ENCODE results near the gene IL20RA.
A peak's percentile ranks its signal among the peaks of the same experiment; 100 is the strongest.
"Not testable (repeated sequence)": the region's sequence is repeated elsewhere in the genome, so short reads cannot be mapped to it uniquely, and the experiment has no call there.

IL20RA gene

DNA sequence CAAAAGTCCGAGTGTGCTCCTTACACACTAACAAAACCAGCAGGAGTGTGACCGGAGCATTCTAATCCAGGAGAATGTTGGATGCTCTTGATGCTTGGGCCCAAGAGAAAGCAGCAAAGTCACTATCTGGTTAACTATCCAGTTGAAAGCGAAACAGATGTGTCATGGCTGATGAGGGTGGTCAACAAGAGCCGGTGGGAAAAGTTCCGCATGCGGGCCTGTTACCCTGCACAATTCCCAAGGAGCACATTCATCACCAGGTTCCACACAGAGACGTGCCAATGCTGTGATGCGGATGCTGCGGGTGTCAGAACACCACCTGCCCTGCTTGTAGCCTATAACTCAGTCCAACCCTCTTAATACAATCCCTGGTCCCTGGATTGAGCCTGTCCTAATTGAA, 38.7 kb downstream of the IL20RA start:
- no peak for DNase-seq

DNA sequence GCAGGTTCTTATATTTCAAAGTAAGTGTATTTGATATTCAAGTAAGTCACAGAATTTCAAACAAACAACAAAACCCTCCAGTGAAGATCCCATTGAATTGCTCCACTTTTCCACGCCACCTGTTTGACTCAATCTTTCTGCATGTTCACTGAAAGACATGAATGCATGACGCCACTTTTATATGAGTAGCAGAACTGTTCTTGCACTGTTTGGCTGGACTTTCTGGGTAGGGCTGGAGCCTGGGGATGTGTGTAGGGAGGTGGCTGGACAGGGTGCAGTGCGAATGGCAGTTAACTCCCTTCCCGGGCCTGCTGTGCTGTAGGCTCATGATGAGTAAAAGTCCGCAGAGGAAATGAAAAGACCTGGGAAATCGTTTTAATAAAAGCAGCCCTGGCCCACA, 39.7 kb downstream of the IL20RA start:
- no peak for DNase-seq

DNA sequence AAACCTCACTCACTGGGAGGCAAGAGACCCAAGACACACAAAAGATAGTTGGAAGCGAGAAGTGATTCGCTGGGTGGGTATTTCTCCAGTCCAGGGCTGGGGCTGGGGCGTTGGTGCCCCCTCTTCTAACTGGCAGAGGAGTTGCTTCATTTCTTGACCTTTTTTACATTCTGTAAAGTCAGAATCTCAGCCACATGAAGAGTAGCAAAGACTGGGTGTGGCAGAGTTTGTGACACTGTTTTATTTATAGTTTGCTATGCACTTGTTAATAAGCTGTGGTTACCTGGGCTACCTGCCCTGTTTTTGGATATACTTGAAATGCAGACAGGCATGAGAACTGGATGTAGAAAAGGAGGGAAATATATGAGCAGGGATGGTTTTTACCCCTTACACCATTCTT, 42.3 kb downstream of the IL20RA start:
- DNase-seq = peak; percentile 11

DNA sequence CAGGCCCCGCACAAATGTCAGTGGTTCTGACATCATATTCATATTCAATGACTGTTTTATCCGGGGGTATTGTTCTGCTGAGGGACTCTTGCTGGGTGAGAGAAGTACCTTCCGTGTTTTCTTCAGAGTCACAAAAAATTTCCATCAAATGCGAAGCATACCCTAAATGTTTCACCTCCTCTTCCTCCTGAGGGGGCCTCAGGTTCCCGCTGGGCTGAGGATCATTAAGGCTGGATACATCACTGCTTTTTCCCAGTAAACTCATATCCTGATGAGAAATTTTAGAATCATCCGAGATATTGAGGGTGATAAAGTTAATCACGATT, 42.8 kb downstream of the IL20RA start:
- DNase-seq = no peak

DNA sequence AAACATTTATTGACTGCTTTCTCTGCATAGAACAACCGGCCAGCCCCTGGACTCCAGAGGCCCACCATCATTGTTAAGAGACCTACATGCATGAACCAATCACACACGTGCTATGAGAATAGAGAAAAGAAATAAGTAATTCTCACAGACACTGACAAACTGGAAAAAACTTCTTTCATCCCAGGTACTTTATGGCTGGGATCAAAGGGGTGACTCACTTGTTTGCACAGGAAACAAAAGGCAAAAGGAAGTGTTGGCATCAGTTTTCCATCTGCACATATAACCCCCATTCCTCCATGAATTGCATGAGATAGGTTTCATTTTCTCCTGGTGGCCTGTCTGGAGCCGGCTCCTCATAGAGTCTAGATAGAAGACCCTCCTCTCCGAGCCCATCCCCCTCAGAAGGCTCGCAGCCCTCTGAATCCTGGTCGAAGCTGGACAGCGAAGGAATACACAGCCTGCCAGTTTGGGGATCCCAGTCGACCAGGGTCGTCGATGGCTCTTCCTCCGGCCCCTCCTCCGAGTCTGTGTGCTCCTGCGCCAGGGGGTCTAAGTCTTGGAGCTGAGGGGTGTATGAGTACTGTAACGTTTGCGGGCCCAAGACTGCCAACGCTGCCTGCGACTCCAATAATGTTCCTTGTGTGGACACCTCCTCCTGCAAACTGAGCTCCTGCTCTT, 43.3 kb downstream of the IL20RA start:
- DNase-seq = peak; percentile 31

DNA sequence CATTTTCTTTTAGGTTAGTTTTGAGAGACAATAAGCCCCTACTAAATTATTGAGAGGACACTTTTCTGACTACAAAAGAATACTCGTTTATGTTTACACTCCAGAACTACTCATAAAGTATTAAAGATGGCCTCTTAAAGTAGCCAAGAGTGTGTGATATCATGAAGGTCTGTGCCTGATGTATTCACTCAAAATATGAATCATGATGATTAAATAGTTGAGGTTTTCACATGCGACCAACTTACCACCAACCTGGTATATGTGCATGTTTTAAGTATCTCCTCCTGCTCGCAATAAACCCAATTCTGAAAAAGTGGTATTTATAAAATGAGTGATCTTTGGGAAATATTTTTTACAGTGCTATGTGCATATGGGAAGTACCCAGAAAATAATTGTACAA, 43.9 kb downstream of the IL20RA start:
- DNase-seq = peak; percentile 48

DNA sequence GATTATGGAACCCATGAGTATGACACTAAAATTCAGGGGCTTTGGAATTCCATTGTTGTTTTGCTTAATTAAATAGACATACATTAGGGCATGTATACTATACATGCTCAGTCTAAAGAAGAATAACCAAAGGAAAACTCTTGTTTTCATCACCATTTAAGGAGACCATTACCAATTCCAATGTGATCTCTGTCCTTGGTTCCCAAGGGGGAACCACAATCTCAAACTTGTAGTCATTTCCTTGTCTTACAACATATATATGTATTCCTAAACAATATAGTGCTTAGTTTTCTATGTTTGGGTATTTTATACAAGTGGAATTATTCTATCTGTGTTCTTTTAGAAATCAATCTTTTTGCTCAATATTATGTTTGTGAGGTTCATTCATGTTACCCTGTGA, 49.2 kb downstream of the IL20RA start:
- DNase-seq = no peak

DNA sequence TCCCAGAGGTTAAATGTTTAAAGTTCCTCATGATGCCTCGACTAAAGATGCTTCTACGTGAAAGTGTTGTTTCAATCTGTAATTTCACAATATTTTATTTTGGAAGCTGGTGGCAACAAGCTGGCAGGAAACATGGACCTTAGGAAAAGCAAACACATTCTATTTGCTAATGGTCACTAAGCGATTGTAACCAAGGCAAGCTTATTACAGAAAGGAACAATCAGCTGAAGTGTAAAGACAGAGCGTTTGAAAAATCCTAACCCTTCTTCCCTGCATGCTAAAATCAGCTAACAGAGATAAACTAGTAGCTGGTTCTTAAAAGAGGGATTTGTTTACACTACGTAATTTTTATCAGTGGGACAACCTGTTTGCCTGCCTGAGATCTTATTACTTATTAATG, 50.0 kb downstream of the IL20RA start:
- DNase-seq = no peak

DNA sequence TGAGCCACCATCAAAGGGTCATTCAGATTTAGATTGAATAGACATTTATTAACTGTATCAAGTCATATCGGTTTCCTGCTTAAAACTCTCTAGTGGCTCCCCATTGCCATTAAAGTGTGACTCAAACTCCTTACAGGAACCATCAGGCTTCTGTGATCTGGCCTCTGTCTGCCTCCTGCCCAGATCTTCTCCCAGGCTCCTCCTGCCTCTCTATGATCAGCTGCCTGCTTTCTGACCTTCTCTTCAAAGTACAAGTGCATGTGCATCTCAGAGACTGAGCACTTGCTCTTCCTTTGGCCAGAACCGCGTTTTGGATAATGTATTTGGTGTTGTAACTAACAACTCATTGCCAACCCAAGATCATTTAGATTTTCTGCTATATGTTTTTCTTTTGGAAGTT, 52.7 kb downstream of the IL20RA start:
- no peak for DNase-seq

DNA sequence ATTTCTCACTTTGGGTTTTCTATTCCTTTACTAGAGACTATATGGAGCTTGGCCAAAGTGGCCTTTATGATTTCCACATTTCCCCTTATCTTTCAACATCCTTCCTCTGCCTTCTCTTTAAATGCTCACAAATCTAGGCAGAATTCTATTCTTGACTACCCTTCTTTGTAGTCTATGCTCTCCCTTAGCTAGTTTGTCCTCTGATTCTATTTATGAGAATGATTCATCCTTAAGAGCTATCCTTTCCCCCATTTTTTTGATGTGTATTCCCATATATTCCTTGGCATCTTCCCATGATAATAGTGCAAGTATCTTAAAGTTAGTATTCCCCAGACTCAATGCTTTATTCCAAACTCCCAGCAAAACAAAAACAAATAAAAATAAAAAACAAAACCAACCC, 53.1 kb downstream of the IL20RA start:
- DNase-seq = peak; percentile 26

DNA sequence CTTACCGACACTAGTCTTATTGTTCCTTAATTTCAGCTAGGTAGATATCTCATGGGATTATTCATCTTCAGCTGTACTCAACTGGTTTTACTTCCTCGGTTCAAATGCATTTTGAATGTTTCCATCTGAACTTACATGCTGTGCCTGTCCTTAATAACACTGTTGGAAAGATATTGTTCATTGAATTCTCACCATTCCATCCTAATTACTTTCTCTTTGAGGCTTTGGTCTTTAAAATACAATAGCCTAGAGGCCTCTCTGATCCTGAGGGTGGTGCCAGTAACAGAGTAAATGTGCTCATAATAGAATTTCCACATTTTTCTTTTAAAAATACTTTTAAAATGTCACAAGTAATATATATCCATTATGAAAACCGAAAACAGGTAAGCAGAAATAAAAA, 54.0 kb downstream of the IL20RA start:
- no peak for DNase-seq

DNA sequence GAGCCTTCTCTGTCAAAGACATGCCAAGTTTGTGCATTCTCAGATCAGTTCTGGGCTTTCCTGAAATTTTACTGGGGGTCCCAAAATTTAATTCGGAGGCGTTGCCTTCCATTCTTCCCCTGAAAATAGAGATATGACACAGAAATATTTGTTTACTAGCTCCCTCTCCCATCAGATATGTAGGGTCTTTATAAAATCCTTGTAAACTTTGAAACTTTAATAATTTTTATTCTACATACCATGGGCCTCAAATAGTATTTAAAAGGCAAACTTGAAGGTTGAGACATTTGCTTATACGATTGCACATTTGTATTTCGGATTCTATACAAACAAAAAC, 54.6 kb downstream of the IL20RA start:
- no peak for DNase-seq

DNA sequence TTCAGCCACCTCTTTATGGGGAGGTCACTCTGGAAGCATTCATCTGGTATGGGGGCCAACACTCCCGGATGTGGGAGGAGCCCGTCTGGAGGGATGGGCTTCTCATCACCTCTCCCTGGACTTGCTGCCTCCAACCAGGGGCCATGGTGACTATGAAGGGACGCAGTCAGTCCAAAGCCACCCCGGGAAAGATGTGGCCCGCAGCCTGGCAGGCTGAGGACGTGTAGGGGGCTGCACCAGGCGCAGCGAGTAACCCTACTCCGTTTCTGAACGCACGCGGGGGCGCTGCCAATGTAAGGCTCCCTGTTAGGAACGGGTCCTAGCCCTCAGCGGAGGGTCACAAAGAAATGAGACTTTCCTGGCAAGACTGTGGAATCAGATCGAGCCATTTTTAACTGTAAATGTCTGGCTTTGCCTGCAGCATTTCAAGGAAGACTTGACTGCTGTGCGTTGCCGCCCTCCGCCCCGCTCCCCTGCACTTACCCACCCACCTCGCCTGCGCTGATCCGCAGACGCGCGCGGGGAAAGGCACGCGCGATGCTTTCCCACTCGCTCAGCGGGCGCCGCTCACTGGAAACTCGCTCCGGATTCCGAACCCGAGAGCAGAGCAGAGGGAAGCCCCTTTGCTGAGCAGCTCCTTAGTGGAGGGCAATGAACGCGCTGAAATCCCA, 55.1 kb downstream of the IL20RA start:
- no peak for DNase-seq

DNA sequence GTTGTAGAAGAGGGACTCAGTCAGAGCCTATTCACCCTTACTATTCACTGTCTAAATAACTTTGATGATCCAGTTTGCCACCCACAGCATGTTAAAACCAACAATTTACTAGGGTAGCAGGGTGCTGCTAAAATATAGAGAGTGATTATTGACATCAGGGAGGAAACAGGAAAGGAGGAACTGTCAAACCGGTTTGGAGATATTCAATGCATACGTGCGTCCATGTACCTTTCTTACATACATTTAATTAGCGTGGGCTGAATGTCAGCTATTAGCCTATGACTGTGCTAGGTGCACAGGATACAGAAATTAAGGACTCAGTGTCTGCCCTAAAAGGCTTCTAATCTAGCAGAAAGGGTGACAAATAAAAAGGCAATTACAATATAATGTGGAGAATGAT, 57.2 kb downstream of the IL20RA start:
- no peak for DNase-seq

DNA sequence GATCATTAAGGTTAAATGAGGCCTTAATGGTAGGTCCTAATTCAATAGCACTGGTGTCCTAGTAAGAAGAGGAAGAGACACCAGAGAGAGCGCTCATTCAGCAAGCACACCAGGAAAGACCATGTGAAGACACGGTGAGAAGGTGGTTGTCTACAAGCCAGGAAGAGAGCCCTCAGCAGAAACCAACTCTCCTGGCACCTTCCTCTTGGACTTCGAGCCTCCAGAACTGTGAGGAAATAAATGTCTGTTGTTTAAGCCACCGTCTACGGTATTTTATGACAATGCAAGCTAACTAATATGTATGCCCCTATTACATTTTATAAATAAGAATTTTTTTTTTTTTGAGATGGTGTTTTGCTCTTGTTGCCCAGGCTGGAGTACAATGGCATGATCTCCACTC, 59.3 kb downstream of the IL20RA start:
- no peak for DNase-seq

DNA sequence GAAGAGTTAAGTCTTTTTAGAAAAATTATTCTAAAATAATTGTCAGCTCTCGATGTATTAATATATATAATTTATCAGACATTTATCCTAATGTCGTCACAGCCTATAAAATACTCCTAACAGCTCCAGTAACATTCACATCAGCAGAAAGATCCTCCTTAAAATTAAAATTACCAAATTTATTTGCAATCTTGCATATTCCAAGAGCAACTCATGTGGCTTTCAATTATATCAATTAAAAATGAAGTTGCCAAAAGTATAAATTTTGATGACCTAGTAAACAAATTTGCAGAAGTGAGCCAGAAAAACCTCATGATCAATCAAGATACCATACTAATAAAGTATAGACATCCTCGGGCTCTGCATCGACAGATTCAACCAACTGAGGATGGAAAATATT, 60.2 kb downstream of the IL20RA start:
- no peak for DNase-seq

DNA sequence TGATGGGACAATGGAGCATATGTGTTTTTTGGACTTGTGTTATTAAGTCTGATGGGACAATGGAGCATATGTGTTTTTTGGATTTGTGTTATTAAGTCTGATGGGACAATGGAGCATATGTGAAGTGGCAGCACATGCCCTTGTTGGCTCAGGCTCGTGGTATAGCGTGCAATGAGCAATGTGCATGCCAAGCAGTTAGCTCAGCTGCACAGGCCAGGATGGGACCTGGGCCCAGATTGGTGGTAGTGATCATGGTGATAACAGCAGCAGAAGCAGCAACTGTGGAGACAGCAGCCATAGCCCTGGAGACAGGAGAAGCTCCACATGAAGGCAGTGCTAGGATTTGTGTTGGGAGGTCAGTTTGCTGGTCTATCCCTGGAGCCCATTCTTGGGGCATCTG, 61.1 kb downstream of the IL20RA start:
- DNase-seq = no peak

DNA sequence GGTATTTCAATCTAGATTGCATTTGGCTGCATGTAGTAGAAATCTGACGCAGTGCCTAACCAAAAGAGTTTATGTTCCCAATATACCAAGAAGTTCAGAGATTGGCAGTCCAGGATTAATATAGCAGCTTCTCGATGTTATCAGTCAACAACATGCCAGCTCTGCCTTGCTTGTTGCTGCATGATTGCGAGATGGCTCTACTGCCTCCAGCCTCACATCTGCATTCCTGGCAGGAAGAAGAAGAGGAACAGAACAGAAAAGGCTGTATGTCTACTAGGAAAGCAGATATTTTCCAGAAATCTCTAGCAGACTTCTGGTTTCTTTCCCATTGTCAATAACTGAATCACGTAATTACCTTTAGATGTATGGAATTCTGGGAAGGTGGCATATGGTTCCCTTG, 61.8 kb downstream of the IL20RA start:
- DNase-seq = no peak

DNA sequence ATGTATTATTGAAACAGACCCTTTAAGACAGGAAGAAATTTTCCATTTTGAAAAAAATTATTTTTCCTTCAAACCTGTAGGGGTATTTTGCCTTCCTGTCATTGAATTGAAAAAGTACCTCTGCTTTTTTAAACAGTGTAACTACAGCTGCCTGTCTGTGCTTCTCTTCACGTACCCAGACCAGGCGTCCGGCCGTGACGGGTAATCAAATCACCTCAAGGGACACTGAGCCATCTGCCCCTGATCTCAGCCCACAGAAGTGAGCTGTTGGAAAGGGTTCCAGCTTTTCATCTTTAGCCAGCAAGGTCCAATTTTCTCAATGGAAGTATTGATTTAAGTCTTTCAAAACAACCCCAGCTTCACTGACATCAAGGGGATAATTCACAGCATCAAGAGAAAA, 64.7 kb downstream of the IL20RA start:
- DNase-seq = no peak

DNA sequence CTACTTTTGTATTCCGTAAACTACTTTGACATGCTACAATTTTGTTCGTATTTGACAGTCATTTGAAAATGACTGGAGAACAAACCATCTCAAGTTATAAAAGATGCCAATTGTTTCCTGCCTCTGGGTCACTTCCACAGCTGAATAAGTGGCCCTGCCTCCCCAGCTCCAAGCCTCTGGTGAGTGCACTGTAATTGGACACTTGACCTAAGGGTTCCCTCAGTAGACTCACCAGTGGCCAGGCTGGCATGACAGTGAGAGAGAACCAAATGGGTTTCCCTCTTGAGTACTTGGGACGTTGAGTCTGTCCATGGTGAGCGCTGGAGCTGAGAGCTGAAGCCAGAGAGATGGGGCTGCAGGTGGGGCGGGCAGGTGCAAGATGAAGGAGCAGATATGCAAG, 65.6 kb downstream of the IL20RA start:
- no peak for DNase-seq

DNA sequence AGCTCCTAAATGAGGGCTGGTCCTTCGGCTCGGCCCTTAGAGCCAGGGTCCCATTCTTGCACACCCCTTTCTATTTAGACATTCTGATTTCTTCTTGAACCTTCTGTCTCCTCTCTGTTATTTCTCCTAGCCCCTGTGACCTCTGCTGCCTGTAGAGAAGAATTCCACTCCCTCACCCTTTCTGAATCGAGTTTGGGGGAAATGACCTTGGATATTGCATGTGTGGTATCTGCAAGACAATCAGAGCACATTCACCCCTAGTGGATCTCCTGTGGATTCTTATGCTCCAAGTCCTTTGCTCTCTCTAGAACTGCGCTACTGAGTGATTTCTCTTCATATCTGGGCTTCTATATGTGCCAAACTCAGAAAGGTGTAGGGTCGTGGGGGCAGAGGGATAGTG, 67.7 kb downstream of the IL20RA start:
- no peak for DNase-seq

DNA sequence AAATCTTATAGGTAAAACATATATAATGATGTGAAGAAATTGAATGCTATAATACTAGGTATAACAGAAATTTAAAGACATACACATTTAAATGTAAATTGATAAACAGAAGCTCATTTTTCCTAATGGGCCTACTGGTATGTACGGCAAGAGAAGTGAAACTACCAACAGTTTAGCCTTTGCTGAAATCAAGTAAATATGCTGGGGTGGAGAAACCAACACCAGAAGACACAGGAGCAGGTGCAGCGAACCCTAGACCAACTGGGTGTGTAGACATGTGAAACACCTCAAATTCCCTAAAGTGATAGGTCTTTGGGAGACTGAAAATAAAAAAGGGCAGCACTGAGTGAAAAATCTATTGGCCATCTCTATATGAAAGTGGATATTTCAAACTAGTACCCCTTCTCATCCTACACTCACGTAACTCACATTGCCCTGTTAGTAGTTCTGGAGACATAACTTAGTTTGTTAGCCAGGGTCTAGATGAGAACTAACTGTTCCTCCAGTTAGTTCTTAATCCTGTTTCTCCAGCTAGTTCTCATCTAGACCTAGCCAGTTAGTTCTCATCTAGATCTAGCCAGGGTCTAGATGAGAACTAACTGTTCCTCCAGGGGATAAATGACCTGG, 69.6 kb downstream of the IL20RA start:
- DNase-seq = no peak

DNA sequence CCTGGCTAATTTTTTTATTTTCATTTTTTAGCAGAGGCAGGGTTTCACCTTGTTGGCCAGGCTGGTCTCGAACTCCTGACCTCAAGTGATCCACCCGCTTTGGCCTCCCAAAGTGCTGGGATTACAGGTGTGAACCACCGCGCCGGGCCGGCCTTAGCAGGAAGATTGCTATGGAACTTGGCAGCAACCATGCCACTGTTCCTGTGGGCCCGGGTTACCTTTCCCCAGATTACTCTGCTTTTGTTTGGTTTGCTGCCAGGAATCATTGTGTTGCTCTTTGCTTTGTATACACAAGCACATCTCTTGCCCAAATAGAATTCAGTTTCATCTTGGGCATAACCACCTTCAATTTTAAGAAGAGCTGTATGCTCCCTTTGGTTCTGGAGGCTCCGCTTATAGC, 71.0 kb downstream of the IL20RA start:
- not testable (repeated sequence) for DNase-seq

DNA sequence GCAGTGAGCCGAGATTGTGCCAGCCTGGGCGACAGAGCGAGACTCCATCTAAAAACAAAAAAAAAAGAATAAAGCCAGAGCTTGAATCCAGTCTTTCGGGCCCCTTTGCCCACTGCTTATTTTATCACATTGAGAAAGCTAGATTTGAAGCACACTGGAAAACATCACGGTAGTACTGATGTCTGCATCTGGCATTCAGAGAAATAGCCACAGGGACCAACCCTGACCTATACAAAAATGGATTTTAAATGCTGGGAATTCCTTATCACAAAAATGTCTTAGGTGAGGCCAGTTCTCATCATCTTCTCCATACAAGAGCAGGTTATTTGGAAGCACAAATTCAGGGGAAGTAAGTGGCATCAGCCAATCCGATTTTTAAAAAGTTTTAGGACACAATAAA, 73.2 kb downstream of the IL20RA start:
- DNase-seq = no peak

DNA sequence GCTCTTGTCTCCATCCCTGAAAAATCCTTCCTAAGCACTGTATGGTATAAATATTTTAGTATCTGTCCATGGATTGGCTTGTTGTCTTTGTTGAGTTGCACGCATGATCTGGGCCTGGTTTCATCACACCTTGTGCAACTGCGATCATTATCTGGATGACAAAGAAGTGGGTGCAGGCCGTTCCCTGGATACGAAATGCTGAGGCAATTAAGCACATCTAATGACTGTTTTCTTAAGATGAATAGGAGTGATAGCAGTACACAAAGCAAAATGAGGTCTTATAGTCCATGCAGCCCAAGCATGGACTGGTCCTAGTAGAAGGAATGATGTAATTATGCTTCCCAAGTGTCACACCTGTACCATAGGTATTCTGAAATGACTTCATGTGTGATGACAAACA, 74.8 kb downstream of the IL20RA start:
- DNase-seq = no peak

All from fibroblast of upper back skin (primary cell).